Dendritic cell treated with granulocyte-macrophage colony-stimulating factor and Interleukin-4, amounts not matched to agents 40 ng/mL and 50 ng/mL, for 4 days (primary cell): ENCODE measurements around the gene SH3PXD2B.
"Not testable (repeated sequence)": the region's sequence is repeated elsewhere in the genome, so short reads cannot be mapped to it uniquely, and the experiment has no call there.

Experiments used
- H3K27ac Mint-ChIP-seq: one replicate; pipeline ENCODE4 v1.8.0; 2022; ENCODE audit warnings: mild to moderate bottlenecking, mixed read lengths
- H3K27me3 Mint-ChIP-seq: one replicate; pipeline ENCODE4 v1.8.0; 2022; ENCODE audit warnings: mild to moderate bottlenecking, mixed read lengths
- H3K36me3 Mint-ChIP-seq: one replicate; pipeline ENCODE4 v1.8.0; 2022; ENCODE audit warnings: low read depth, mixed read lengths
- H3K4me1 Mint-ChIP-seq: one replicate; pipeline ENCODE4 v1.8.0; 2022; ENCODE audit warnings: low read depth, mixed read lengths
- H3K4me3 Mint-ChIP-seq: one replicate; pipeline ENCODE4 v1.8.0; 2022; ENCODE audit warnings: mild to moderate bottlenecking, moderate library complexity, mixed read lengths
- H3K9me3 Mint-ChIP-seq: one replicate; pipeline ENCODE4 v1.8.0; 2022; ENCODE audit warnings: mixed read lengths
- intact Hi-C: fragments of 100-400 bp; cut with micrococcal nuclease; formaldehyde crosslinking; loops from one replicate; pipeline ENCODE4 v1.15.0; 2022

Gene SH3PXD2B

GRCh38 chr5:172334641-172335040 lies 119.7 kb downstream of the SH3PXD2B start:
- Mint-ChIP-seq H3K27me3 (peaks cover 8% of the 10 kb centered on the region), H3K36me3 (peaks cover 6% of the 10 kb centered on the region), H3K4me3 (no peak overlapping the region), H3K9me3 (no peaks in the 10 kb centered on the region), H3K4me1 (no peaks in the 10 kb centered on the region), H3K27ac (no peak overlapping the region)
- intact Hi-C loops, result no loop called here

- Mint-ChIP-seq H3K36me3 (peaks cover 1% of the 10 kb centered on the region), H3K4me1 (no peaks in the 10 kb centered on the region), H3K4me3 (no peak overlapping the region), H3K27me3 (peaks cover 5% of the 10 kb centered on the region), H3K9me3 (no peaks in the 10 kb centered on the region), H3K27ac (no peak overlapping the region)
- intact Hi-C loops, result no loop called here
Measured at GRCh38 chr5:172334196-172334595, 120.1 kb downstream of the SH3PXD2B start.

- not testable (repeated sequence) for H3K9me3 Mint-ChIP-seq, H3K36me3 Mint-ChIP-seq, H3K4me1 Mint-ChIP-seq, H3K27me3 Mint-ChIP-seq, H3K4me3 Mint-ChIP-seq, H3K27ac Mint-ChIP-seq
- intact Hi-C loops, result loop anchor here (10.0 kb wide), 1 partner anchor 118 kb away; no protein-coding TSS in a partner anchor
Measured at GRCh38 chr5:172326901-172327300, 127.4 kb downstream of the SH3PXD2B start.

GRCh38 chr5:172325452-172325851 lies 128.9 kb downstream of the SH3PXD2B start:
- no peak overlapping the region for H3K27ac Mint-ChIP-seq
- no peaks in the 10 kb centered on the region for H3K36me3 Mint-ChIP-seq
- H3K27me3 Mint-ChIP-seq, result peaks cover 1% of the 10 kb centered on the region
- no peak overlapping the region for H3K4me3 Mint-ChIP-seq
- H3K4me1 Mint-ChIP-seq, result peaks cover 6% of the 10 kb centered on the region
- intact Hi-C loops, result loop anchor here (10.0 kb wide), 1 partner anchor 119 kb away; no protein-coding TSS in a partner anchor
- H3K9me3 Mint-ChIP-seq, result no peaks in the 10 kb centered on the region

GRCh38 chr5:172322028-172322965 lies 132.0 kb downstream of the SH3PXD2B start:
- Mint-ChIP-seq H3K9me3 (no peaks in the 10 kb centered on the region), H3K36me3 (no peaks in the 10 kb centered on the region), H3K4me3 (no peak overlapping the region), H3K4me1 (peaks cover 6% of the 10 kb centered on the region), H3K27ac (no peak overlapping the region), H3K27me3 (peaks cover 1% of the 10 kb centered on the region)
- intact Hi-C loops, result loop anchor here (10.0 kb wide), 1 partner anchor 123 kb away; no protein-coding TSS in a partner anchor

GRCh38 chr5:172321593-172321992 lies 132.7 kb downstream of the SH3PXD2B start:
- peaks cover 6% of the 10 kb centered on the region for H3K4me1 Mint-ChIP-seq
- no peaks in the 10 kb centered on the region for H3K36me3 Mint-ChIP-seq
- intact Hi-C loops, result loop anchor here (10.0 kb wide), 1 partner anchor 123 kb away; no protein-coding TSS in a partner anchor
- no peak overlapping the region for H3K4me3 Mint-ChIP-seq
- no peak overlapping the region for H3K27ac Mint-ChIP-seq
- no peaks in the 10 kb centered on the region for H3K9me3 Mint-ChIP-seq
- peaks cover 1% of the 10 kb centered on the region for H3K27me3 Mint-ChIP-seq

- intact Hi-C loops, result loop anchor here (10.0 kb wide), 1 partner anchor 125 kb away; no protein-coding TSS in a partner anchor
- H3K27ac Mint-ChIP-seq, result no peak overlapping the region
- H3K27me3 Mint-ChIP-seq, result no peaks in the 10 kb centered on the region
Measured at GRCh38 chr5:172319708-172320441, 134.4 kb downstream of the SH3PXD2B start.

GRCh38 chr5:172315587-172316493 lies 138.5 kb downstream of the SH3PXD2B start:
- no peaks in the 10 kb centered on the region for H3K4me1 Mint-ChIP-seq
- H3K27me3 Mint-ChIP-seq, result no peaks in the 10 kb centered on the region
- H3K36me3 Mint-ChIP-seq, result no peaks in the 10 kb centered on the region
- no peaks in the 10 kb centered on the region for H3K9me3 Mint-ChIP-seq
- no peak overlapping the region for H3K4me3 Mint-ChIP-seq
- intact Hi-C loops, result no loop called here
- H3K27ac Mint-ChIP-seq, result no peak overlapping the region

More at GRCh38 chr5:172319708-172320441, 134.4 kb downstream of the SH3PXD2B start:
- Mint-ChIP-seq H3K9me3 (no peaks in the 10 kb centered on the region), H3K4me3 (no peak overlapping the region), H3K36me3 (no peaks in the 10 kb centered on the region), H3K4me1 (peaks cover 6% of the 10 kb centered on the region)

GRCh38 chr5:172313915-172314314 lies 140.4 kb downstream of the SH3PXD2B start:
- H3K36me3 Mint-ChIP-seq, result no peaks in the 10 kb centered on the region
- intact Hi-C loops, result no loop called here
- H3K4me3 Mint-ChIP-seq, result no peak overlapping the region
- no peak overlapping the region for H3K27ac Mint-ChIP-seq
- H3K4me1 Mint-ChIP-seq, result no peaks in the 10 kb centered on the region
- no peaks in the 10 kb centered on the region for H3K9me3 Mint-ChIP-seq
- H3K27me3 Mint-ChIP-seq, result no peaks in the 10 kb centered on the region

- H3K9me3 Mint-ChIP-seq, result no peaks in the 10 kb centered on the region
Measured at GRCh38 chr5:172312286-172312685, 142.0 kb downstream of the SH3PXD2B start.

GRCh38 chr5:172311605-172312004 lies 142.7 kb downstream of the SH3PXD2B start:
- intact Hi-C loops, result no loop called here
- no peaks in the 10 kb centered on the region for H3K9me3 Mint-ChIP-seq
- no peaks in the 10 kb centered on the region for H3K36me3 Mint-ChIP-seq
- no peaks in the 10 kb centered on the region for H3K27me3 Mint-ChIP-seq
- no peak overlapping the region for H3K4me3 Mint-ChIP-seq
- no peak overlapping the region for H3K27ac Mint-ChIP-seq
- H3K4me1 Mint-ChIP-seq, result no peaks in the 10 kb centered on the region

More at GRCh38 chr5:172312286-172312685, 142.0 kb downstream of the SH3PXD2B start:
- Mint-ChIP-seq H3K27me3 (no peaks in the 10 kb centered on the region), H3K4me3 (no peak overlapping the region), H3K27ac (no peak overlapping the region), H3K36me3 (no peaks in the 10 kb centered on the region), H3K4me1 (no peaks in the 10 kb centered on the region)
- intact Hi-C loops, result no loop called here

- Mint-ChIP-seq H3K36me3 (no peaks in the 10 kb centered on the region), H3K4me1 (no peaks in the 10 kb centered on the region), H3K9me3 (no peaks in the 10 kb centered on the region), H3K27me3 (no peaks in the 10 kb centered on the region), H3K4me3 (no peak overlapping the region), H3K27ac (no peak overlapping the region)
- intact Hi-C loops, result no loop called here
Measured at GRCh38 chr5:172311026-172311425, 143.3 kb downstream of the SH3PXD2B start.

- Mint-ChIP-seq H3K27me3 (peaks cover 2% of the 10 kb centered on the region), H3K27ac (no peak overlapping the region), H3K36me3 (no peaks in the 10 kb centered on the region), H3K9me3 (no peaks in the 10 kb centered on the region), H3K4me1 (no peaks in the 10 kb centered on the region), H3K4me3 (no peak overlapping the region)
- intact Hi-C loops, result no loop called here
Measured at GRCh38 chr5:172305380-172305779, 148.9 kb downstream of the SH3PXD2B start.
